ENCODE measurements around the gene EMILIN1. TPM values are rescaled to one million over a fixed set of nuclear protein-coding genes. Genes with fewer than 3 reads are reported as not detected.

The EMILIN1 gene
- total RNA-seq, 2 donors from 2014 or later = 8.4 to 41.6 TPM

GRCh38 chr2:27128668-27129571 lies 50.5 kb downstream of the EMILIN1 start:
- ATAC-seq = no peak
- no peak for DNase-seq
- intact Hi-C loops (cut with DNase I, micrococcal nuclease) = no loop called here

- intact Hi-C loops (cut with DNase I, micrococcal nuclease) = no loop called here
- no peak for ATAC-seq
- no peak for DNase-seq
Observed at GRCh38 chr2:27130396-27130795, 52.0 kb downstream of the EMILIN1 start.

- intact Hi-C loops (cut with DNase I, micrococcal nuclease) = no loop called here
- DNase-seq (no peak), ATAC-seq (no peak)
Observed at GRCh38 chr2:27131429-27131828, 53.0 kb downstream of the EMILIN1 start.

DNA sequence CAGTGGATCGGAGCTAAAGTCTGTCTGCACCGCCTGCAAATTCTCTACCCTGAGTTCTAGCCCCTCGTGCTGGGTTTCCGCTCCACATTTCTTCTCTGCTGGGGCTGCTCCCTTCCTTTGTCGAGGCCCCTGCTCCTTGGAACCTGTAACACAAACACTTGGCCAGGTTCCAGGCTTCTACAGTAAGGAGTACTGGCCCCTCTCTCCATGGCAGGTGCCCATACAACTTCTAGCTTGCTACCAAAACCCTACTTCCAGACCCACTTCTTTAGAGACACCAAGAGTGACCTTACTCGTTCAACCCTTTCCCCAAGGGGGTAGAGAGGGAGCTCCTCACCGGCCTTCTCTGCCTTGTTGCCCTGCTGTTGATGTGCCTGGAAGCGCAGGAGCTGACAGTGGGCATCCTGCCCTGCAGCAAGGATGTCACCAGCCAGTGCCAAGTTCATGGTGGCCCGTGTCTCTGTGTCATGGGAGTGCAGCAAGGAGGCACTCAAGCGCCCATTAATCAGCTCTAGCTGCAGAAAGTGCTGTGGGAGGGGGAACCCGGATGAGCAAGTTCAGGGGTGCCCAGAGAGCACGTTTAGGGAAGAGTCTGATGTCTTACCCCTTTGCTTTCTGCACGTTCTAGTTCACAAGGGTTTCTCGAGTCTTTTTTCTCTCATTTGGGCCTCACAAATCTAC lies 54.9 kb downstream of the EMILIN1 start:
- intact Hi-C loops (cut with DNase I, micrococcal nuclease) = no loop called here
- ATAC-seq (no peak), DNase-seq (peak in 1 of 2 donors; percentile 15)

- peak; percentile 96 to 99 for DNase-seq
- intact Hi-C loops (cut with DNase I, micrococcal nuclease) = no loop called here
- ATAC-seq = peak; percentile 97
Observed at GRCh38 chr2:27133905-27134780, 55.7 kb downstream of the EMILIN1 start, which contains the start of gene PREB. Gene PREB, minus strand, starts transcription at chr2:27134636. Its CDS starts 215 bp downstream, at chr2:27134421.

DNA sequence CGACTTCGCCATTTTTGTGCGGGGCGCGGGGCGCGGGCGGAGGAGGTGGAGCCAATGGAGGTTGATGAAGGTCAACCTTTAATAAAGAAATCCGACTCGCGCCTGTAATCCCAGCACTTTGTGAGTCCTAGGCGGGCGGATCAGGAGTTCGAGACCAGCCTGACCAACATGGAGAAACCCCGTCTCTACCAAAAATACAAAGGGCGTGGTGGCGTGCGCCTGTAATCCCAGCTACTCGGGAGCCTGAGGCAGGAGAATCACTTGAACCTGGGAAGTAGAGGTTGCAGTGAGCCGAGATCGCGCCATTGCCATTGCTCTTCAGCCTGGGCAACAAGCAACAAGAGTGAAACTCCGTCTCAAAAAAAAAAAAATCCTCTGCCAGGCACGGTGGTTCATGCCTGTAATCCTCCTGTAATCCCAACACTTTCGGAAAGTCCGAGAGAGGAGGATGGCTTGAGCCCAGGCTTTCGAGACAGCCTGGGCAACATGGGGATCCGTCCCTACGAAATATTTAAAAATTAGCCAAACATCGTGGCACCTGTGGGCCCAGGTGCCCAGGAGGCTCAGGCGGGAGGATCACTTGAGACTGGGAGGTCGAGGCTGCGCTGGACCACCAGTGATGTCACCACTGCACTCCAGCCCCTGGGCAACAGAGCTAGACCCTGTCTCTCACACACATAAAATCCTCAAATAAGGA lies 56.5 kb downstream of the EMILIN1 start:
- intact Hi-C loops (cut with DNase I, micrococcal nuclease) = no loop called here
- no peak for DNase-seq

GRCh38 chr2:27135478-27135955 lies 57.1 kb downstream of the EMILIN1 start:
- DNase-seq (no peak), ATAC-seq (no peak)
- intact Hi-C loops (cut with DNase I, micrococcal nuclease) = no loop called here

More for the DNA sequence above, 56.5 kb downstream of the EMILIN1 start:
- ATAC-seq = no peak

Other genes with a start within 250 kb of the EMILIN1 start
- under 1 TPM in 1 of 2 donors, not detected in 1; 0.11 TPM for gene DPYSL5, start 230.5 kb upstream of the EMILIN1 start, total RNA-seq
- 10 to 100 TPM; 27.9 to 31.4 TPM for gene MAPRE3, start 108.0 kb upstream of the EMILIN1 start, total RNA-seq
- gene TMEM214, start 45.6 kb upstream of the EMILIN1 start, total RNA-seq = 10 to 100 TPM; 70.2 to 89.7 TPM
- gene AGBL5, start 26.9 kb upstream of the EMILIN1 start, total RNA-seq = 10 to 100 TPM; 14.7 to 16.1 TPM
- gene OST4, start 7.0 kb upstream of the EMILIN1 start, total RNA-seq = 100 to 1,000 TPM; 243 to 278 TPM
- gene KHK, start 8.2 kb downstream of the EMILIN1 start, total RNA-seq = 10 to 100 TPM in 1 of 2 donors, 1 to 10 TPM in 1; 8.8 to 13.4 TPM
- 1 to 10 TPM in 1 of 2 donors, under 1 TPM in 1; 0.53 to 3.8 TPM for gene CGREF1, start 40.5 kb downstream of the EMILIN1 start, total RNA-seq
- gene ABHD1, start 45.2 kb downstream of the EMILIN1 start, total RNA-seq = under 1 TPM in 1 of 2 donors, not detected in 1; 0.34 TPM
- gene PREB, start 56.0 kb downstream of the EMILIN1 start, total RNA-seq = 10 to 100 TPM; 40.8 to 44.7 TPM
- gene PRR30, start 60.8 kb downstream of the EMILIN1 start, total RNA-seq = not detected
- gene TCF23, start 70.4 kb downstream of the EMILIN1 start, total RNA-seq = not detected
- gene ATRAID, start 133.4 kb downstream of the EMILIN1 start, total RNA-seq = 10 to 100 TPM; 75.3 to 98.2 TPM
- 10 to 100 TPM; 20.6 to 30.5 TPM for gene SLC5A6, start 133.7 kb downstream of the EMILIN1 start, total RNA-seq
- 10 to 100 TPM; 13.9 to 23.7 TPM for gene CAD, start 138.8 kb downstream of the EMILIN1 start, total RNA-seq
- gene SLC30A3, start 184.4 kb downstream of the EMILIN1 start, total RNA-seq = not detected
- not detected for gene DNAJC5G, start 196.8 kb downstream of the EMILIN1 start, total RNA-seq
- under 1 TPM in 1 of 2 donors, not detected in 1; 0.14 TPM for gene TRIM54, start 203.8 kb downstream of the EMILIN1 start, total RNA-seq
- under 1 TPM; 0.52 to 0.56 TPM for gene UCN, start 229.8 kb downstream of the EMILIN1 start, total RNA-seq
- 10 to 100 TPM; 26.6 to 32.4 TPM for gene MPV17, start 244.5 kb downstream of the EMILIN1 start, total RNA-seq